Stimulated activated CD4-positive, alpha-beta T cell treated with anti-CD3 and anti-CD28 coated beads, TNF-alpha, amount 100 ng/mL, for 24 hours (primary cell): ENCODE measurements around the gene FLVCR2.
"Not testable (repeated sequence)": the region's sequence is repeated elsewhere in the genome, so short reads cannot be mapped to it uniquely, and the experiment has no call there.

Source experiments
- DNase-seq, 3 experiments: peaks; one replicate each; pipeline ENCODE4 v3.0.0-alpha.2; 2020; ENCODE audit warnings: low read depth in 3 of 3

FLVCR2 gene

DNA sequence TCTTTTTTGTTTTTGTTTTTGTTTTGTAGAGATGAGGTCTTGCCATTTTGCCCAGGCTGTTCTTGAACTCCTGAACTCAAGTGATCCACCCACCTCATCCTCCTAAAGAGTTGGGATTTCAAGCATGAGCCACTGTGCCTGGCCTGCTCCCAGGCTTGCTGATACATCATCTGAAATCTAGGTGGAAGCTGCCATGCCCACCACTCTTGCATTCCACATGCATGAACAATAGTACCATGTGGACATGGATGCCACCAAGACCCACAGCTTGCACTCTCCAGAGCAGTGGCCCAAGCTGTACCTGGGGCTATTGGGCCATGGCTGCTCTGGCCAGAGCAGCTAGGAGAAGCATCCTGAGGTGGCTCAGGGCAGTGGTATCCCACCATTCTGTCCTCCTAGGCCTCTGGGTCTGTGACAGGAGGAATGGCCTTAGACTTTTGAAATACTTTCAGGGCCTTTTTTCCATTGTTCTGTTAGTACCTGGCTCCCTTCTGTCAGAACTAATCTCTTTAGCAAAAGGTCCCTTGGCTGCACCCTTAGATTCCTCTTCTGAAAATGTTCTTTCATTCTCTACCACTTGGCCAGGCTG is 13.7 kb downstream of the FLVCR2 start:
- DNase-seq: no peak

DNA sequence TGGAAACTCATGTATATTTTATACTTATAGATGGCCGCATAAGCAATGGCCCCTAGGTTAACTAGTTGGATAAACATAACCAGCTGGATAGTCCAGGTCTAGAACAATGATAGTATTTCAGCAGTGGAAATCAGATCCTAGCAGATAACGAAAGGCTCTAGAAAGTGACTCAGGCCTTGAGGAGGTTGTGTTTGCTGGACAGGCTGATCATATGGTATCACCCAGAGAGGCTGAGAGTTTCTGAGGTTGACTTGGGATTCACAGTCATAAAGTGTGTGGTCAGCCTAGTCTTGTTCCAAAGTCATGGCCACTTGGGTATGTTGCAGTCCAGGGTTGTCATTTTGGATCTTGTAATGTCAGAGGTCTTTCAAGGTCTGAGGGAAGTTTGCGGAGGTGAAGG is 16.8 kb downstream of the FLVCR2 start:
- DNase-seq: no peak

DNA sequence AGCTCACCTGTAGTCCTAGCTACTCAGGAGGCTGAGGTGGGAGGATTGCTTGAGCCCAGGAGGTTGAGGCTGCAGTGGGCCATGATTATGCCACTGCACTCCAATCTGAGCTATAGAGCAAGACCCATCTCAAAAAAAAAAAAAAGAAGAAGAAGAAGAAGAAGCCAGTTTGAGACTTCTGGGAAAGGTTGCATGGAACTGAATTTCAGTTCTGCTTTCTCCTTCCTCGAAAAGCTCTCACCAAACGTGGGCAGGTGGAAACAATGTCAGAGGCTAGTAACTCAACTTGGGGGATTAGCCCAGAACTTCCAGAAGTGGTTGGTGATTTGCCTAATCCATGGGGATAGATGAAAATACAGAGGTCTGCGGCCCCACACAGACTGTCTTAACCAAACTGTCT is 18.7 kb downstream of the FLVCR2 start:
- DNase-seq: no peak

DNA sequence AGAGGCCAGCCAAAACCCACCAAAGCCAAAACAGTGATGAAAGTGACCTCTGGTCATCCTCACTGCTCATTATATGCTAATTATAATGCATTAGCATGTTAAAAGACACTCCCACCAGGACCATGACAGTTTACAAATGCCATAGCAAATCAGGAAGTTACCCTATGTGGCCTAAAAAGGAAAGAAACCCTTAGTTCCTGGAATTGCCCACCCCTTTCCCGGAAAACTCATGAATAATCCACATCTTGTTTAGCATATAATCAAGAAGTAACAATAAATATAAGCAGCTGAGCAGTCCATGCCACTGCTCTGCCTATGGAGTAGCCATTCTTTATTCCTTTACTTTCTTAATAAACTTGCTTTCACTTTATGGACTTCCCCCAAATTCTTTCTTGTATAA is 21.7 kb downstream of the FLVCR2 start:
- DNase-seq: not testable (repeated sequence)

DNA sequence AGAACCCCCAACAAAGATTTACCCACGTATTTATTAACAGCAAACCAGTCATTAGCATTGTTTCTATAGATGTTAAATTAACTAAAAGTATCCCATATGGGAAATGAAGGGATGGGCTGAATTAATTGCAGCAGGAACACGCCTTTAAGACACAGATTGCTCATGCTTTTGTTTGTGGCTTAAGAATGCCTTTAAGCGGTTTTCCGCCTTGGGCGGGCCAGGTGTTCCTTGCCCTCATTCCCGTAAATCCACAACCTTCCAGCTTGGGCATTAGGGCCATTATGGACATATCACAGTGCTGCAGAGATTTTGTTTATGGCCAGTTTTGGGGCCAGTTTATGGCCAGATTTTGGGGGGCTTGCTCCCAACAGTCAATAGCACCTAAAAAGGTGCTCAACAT is 22.6 kb downstream of the FLVCR2 start:
- not testable (repeated sequence) for DNase-seq

DNA sequence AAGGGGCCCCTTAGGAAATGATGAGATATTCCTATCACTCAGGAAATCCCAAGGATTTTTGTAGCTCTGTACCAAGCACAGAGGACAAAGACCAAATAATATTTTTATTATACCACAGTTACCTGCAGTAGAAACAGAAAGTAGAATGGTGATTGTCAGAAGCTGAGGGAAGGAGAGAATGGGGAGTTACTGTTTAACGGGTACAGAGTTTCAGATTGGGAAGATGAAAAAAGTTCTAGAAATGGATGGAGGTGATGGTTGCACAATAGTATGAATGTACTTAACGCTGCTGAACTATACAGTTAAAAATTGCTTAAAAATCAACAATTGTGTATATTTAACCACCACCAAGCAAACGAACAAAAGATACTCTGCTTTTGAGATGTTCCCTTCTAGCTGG is 24.1 kb downstream of the FLVCR2 start:
- no peak for DNase-seq

DNA sequence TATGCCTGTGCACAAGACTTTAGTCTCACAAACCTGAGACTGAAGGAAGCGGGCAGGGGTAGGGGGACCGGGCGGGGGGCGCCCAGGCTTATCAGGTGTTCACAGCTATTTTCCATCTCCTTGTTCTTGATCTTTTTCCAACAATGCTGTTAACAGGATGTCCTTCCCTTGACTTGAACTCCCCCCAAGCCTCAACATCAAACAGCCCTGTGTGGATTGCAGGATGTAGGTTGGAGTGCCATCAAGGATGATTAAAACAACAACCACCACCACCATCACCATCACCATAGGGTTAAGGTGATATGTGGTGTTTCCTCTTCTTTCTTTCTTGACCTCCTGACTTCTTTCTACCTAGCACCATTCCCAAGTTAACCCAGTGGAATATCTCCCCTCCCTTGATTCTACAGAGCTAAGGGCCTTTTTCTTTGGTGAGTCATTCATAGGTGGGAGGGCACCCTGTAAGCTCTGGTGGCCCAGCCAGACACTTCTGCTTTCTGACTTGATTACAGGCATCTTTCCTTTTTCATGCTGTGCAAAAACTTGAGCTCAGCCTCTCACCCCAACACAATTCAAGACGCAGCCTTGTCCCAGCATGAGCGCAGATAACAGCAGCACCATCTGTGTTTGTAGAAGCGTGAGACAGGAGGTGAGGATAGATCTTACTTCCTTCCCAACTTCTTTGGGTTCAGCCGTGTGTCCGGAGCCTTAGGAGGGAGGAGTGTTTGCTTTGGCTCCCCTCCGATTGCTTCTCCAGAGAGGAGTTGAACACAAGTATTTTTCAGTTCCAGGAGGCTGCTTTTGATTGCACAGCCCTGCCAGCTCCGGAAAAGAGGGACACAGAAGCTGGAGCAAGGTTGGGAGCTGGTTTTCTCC is 26.8 kb downstream of the FLVCR2 start:
- DNase-seq: no peak

DNA sequence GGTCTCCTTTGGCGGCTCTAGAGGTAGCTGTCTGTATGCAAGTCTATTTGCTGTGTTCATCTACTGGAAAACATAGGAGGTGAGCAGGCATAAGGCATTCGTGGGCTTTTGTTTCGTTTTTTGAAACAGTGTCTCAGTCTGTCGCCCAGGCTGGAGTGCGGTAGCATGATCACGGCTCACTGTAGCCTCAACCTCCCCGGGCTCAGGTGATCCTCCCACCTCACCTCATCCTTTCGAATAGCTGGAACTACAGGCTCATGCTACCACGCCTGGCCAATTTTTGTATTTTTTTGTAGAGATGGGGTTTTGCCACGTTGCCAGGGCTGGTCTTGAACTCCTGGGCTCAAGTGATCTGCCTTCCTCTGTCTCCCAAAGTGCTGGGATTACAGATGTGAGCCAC is 27.5 kb downstream of the FLVCR2 start:
- DNase-seq: no peak

DNA sequence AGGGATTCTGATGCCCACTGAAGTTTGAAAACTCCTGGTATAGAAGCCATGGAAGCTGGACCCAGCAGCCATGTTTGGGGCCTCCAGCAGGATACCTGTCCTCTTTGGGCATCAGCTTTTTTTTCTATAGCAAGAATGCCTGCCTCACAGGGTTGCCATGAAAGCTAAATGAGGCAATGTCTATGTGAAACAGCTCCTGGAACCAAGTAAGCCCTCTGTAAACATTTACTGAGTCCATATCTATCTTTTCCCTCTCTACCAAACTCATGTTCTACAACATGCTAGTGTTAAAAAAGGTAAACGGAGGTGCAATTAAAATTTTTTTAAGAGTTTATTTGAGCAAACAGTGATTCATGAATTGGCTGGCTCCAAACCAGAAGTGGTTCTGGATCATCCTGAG is 28.6 kb downstream of the FLVCR2 start:
- no peak for DNase-seq

DNA sequence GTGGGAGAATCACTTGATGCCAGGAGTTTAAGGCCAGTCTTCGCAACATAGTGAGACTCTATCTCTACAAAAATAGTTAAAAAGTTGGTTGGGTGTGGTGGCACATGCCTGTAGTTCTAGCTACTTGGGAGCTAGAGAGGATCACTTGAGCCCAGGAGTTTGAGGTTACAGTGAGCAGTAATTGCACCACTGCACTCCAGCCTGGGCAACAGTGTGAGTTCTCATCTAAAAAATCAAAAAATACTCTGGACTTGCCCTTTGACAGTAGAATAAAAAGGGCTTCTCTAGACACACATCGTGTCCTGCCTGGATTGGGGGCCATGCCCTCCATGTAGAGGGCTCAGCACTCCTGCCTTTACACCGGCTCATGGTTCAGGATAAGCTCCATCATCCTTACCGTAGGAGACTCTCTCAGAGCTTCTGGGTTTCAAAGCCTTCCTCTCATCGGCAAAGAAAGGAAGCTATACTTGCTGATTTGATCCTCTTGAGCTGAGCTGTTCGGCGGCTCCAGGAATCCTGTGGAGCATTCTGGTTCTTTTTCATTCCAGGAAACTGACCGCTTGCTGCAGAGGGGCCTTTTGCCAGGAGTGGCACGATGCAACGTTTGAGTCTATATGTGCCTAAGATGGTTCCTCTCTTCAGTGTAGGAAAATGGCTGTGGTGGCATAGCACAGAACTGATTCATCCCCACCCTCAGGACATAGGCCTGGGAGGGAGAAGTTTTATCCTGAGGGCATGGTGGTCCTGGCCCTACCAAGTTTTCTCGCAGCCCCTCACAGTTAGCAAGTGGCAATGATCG is 29.6 kb downstream of the FLVCR2 start:
- no peak for DNase-seq

DNA sequence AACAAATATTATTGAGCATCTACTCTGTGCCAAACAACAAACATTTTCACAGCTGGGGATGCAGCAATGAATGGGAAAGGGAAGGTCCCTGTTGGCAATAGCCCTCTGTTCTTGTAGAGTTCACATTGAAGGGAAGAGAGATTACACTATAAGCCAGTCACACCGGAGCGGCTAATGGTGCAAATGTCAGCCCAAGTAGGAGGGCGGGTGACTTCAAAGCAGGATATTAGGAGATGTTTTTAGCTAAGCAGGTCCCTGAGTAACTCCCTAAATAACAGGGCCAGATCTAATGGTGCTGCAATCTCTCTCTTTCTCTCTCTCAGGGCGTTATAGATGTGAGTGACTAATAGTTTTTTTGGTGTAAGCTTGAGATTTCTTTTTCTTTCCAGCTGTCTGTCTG is 30.7 kb downstream of the FLVCR2 start:
- DNase-seq: no peak

DNA sequence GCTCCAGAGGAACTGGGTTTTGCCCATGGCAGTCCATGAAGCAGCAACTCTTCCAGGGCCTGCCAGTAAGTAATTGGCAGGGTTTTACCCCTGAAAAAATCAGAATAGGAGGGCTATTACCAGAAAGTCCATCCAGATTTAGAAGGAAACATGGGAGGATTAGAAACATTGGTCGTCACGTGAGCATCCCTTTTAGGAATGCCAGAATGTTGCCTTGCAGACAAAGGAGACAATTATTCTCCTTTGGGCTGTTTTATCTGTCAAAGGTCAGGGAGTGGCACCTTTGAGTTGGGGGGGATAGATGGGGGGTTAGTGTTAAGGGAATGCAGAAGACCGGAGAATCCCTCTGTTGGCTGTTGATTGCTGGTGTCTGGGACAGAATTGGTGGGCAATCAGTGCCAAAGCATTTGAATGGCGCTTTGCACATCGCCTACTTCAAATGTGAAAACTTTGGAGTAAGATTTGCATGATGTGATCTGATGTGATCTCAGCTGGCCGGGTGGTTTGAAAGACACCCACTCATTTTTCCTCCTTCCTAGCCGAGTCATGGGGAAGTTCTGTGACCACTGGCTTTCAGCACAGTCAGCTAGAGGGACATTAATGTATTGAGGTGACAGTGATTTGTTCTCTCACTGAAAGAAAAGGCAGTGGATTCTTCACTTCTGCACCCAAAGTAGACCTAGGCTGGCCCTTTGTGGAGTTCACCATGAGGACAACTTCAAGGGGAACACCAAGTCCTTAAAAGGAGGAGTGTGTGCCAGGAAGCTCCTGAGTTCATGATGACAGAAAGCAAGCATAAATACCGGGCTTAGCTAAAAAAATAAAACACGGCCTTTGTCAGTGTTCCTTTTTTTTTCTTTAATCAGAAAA is 31.4 kb downstream of the FLVCR2 start:
- DNase-seq: no peak

DNA sequence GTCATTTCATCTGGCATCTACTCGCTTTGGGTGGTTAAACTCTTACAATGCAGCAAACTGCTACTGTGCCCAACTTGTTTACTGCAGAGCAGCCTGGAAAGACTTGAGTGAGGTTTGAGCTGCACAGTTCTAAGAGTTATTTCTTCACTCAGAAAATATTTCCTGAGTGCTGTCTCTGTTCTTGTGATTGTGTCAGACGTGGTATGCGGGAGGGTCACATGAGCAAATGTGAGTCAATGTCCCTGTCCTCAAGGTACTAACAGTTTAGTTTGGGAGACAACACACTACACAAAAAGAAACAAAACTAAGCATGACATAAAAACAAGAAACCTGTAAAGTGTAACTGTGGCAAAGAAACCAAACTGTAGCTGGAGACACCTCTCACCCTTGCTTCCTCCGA is 32.4 kb downstream of the FLVCR2 start:
- no peak for DNase-seq

DNA sequence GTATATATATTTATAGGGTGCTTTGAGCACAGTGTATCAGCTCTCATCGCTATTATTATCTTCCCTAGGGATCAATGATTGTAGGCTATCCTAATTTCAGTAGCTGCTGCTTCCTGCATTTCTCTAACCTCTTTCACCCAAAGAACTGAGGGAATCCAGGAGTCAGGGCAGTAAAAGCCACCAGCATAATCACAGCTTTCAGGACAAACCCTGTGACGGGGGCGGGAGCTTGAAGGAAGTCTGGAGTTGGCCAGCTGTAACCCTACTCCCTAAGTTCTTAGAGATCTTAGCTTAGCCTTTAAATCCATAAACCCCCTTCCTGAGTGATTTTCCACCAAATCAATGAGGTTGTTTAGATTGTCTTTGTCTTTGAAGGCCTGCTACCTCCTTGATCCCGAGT is 33.7 kb downstream of the FLVCR2 start:
- DNase-seq: no peak

DNA sequence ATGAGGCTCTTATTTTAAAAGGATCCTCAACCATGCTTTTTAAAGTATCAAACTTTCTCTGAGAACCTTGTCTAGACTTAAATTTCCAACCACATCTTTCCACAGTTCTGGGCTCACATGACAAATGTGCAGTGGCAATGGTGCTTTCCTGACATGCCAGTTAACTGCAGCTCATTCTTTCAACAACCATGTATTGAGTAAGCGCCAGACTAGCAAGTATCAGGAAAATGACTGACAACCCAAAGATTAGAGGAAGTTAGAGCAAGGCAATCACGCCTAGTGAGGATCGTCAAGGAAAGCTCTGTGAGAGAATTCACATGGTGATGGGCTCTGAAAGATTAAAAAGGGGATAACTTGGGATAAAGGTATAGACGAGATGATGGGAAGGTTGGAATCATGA is 35.8 kb downstream of the FLVCR2 start:
- no peak for DNase-seq

DNA sequence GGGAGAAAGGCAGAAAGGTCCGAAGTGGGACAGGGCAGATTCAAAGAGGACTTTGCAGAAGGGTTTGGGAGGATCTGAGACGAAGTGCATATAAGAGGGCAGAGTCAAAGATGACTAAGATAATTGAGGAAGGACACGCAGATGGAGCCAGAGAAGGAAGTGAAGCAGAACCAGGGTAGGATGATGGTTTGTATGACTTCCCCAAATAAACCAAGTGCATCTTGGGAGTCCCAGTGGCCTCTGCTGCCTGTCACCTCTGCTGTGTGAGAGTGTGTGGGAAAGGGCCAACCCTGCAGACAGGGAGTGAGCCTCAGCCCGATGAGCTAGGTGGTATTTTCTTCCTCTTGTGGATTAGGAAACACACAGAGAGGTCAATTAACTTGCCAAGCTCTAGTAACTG is 36.8 kb downstream of the FLVCR2 start:
- DNase-seq: no peak

DNA sequence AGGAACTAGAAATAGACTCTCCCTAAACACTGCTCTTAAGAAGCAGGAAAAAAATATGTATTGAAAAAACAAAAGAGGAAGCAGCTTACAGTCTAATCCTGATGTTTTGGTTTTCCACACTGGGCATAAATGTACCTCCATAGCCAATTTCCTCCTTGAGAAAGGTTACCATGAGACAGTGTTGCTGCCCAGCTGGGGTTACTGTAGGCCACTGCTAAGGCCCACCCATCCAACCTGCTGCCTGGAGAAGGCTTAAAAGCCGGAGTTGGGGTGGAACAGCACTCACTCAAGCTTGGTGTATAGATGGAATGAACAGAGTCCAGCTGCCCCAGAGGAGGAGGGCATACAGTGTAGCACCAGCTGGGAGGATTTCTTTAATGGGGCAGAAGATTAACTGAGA is 41.1 kb downstream of the FLVCR2 start:
- DNase-seq: no peak

DNA sequence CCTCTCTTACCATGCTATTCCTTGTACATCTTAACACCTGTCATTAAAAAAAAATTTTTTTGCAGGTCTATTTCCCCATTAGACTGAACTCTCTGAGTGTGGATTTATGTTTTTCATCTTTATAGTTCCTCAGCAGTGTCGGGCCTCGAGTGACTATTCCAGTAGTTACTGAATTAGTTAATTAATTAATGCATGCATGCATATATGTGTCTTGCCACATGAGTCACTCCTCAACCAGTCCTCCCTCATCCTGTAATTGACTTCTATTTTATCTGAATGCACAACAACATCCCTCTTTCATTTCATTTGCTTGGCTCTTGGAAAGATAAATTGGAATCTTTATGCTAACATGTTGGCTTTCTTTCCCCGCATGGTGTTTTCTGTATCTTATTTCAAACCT is 46.6 kb downstream of the FLVCR2 start:
- no peak for DNase-seq

DNA sequence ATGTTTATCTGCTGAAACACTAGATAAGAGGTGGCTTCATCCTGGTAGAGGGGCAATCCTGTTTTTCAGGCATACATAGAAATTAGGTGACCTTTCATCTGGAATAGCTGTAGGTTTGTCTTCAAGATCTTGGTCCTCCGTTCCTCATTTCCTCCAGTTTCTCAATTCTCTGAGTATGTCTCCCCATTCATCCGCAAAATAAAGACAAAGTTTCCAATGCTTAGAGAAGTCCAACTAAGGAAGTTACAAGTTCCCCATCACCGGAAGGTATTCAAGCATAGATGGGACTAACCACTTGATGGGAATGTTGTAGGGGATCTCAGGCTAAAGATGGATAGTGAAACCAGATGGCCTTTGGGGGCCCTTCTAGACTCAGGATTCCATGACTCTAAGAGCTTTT is 48.0 kb downstream of the FLVCR2 start:
- no peak for DNase-seq

DNA sequence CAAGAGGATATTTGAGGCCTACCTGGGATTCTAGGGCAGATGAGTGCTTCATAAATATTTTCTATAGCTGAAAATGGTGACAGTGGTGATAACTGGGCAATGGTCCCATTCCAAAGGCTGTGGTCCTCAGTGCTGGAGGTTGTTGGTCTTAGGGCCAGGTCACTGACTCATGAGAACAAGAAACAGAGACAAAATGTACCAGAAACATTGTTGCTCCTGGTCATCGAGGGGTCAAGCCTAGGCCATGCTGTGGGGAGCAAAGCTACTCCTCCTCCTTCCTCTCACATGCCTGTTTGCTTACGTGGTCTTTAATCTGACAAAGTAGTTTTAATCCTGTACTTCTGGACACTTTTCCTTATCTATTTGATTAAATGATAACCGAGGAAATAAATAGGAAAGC is 48.4 kb downstream of the FLVCR2 start:
- DNase-seq: no peak

DNA sequence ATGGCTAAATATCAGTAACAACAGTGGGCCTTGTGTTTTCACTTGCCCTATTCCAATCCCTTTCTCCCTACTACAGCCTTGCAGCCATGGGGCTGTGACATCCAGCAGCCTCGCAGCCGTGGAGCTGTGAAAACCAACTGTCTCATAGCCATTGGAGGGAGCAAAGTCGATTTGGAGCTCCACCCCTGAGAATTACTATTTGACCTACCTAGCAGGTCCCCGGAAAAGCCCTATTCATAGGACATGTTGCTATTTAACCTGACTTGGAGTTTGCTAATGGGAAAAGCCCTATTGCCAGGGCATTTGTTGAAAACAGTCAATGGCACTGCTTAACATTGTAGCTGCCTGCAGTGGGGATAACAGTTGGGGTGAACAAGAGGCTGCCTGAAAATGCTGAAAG is 49.0 kb downstream of the FLVCR2 start:
- DNase-seq: no peak

DNA sequence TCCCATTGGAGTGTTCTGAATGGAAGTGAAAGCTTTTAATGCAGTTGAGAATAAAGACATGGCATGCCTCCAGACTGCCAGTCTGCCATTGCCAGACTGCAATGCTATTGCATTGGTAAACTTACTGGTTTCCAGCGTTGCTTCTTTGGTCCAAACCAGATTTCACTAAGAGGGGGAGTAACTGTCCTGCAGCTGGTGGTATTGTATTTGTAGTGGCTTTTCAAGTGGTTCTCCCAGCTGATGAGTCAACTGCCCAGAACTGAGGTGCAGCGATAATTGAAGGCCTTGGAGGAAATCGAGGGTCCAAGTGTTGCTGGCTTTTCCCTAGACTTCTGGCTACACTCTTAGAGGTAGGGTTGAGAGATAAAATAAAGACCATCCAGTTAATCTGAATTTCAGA is 50.4 kb downstream of the FLVCR2 start:
- no peak for DNase-seq
